ENCODE measurements around the gene PARD3.

DNA sequence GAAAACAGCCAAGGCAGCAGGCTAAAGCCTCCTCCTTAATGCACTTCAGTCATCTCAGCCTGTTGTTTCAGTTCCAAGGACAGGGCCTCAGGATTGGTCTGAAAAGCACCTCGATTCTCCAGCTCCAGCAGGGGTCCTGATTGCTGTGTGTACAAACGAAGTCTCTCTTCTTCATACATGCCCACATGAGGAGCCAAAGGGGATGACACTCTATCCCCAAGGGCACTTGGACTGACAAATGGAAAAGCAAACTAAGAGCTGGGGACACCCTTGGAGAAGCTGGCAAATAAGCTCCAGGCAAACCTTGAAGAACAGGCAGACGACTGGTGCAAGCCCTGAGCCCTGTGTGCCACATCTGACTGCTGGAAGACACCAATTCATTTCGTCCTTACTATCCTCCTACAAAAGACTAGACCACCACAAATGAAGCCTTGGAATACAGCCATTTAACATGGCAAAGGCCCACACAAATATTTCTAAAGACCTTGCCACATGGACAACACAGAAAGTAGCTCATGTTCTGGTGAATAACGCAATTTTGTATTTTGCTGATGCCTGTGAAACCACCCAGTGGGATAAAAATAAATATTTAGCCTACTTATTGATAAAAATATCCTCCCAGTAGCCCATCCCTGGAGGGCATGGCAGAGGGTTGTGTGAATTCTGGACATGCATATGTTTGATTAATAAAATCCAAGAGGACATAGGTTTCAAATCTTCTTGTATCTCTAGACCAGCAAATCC, 61.9 kb downstream of the PARD3 start:
- TF ChIP-seq, protein P1, sequence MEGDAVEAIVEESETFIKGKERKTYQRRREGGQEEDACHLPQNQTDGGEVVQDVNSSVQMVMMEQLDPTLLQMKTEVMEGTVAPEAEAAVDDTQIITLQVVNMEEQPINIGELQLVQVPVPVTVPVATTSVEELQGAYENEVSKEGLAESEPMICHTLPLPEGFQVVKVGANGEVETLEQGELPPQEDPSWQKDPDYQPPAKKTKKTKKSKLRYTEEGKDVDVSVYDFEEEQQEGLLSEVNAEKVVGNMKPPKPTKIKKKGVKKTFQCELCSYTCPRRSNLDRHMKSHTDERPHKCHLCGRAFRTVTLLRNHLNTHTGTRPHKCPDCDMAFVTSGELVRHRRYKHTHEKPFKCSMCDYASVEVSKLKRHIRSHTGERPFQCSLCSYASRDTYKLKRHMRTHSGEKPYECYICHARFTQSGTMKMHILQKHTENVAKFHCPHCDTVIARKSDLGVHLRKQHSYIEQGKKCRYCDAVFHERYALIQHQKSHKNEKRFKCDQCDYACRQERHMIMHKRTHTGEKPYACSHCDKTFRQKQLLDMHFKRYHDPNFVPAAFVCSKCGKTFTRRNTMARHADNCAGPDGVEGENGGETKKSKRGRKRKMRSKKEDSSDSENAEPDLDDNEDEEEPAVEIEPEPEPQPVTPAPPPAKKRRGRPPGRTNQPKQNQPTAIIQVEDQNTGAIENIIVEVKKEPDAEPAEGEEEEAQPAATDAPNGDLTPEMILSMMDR (IDR thresholded peaks at IDR 0.05), result no peak
- no peak for TF ChIP-seq POLR2AphosphoS5 (IDR thresholded peaks at IDR 0.05)
- TF ChIP-seq POLR2A (IDR thresholded peaks at IDR 0.05), result no peak
